GM12878 (cell line): ENCODE data around the gene COL23A1.

ENCODE experiments used
- BCL3 ChIP-seq: IDR thresholded peaks from 2 replicates; pipeline ENCODE4 v1.6.1; 2011; ENCODE audit warnings: borderline replicate concordance, low read depth, mild to moderate bottlenecking, moderate library complexity, low read length; ENCODE audit not compliant: insufficient read depth, poor library complexity, severe bottlenecking
- CTCF ChIP-seq, 3 experiments: IDR thresholded peaks in 2 of 3; conservative IDR thresholded peaks in 1 of 3; 2 replicates each; pipeline ENCODE4 v1.5.1; 2011; ENCODE audit warnings: low read depth in 3 of 3, low read length in 3 of 3, mild to moderate bottlenecking in 3 of 3, control low read depth in 2 of 3, moderate library complexity in 2 of 3, inconsistent platforms in 1 of 3, mixed read lengths in 1 of 3; ENCODE audit not compliant: control insufficient read depth in 2 of 3, insufficient read depth in 1 of 3; ENCODE audit errors: extremely low read depth in 1 of 3
- ETV6 ChIP-seq, 2 experiments: fragments of 450-650 bp in 1 of 2; IDR thresholded peaks in 1 of 2; conservative IDR thresholded peaks in 1 of 2; 2 replicates each; pipeline ENCODE4 v1.6.1; 2014; ENCODE audit warnings: antibody characterized with exemption in 1 of 2, borderline replicate concordance in 1 of 2, low read depth in 1 of 2, mild to moderate bottlenecking in 1 of 2, moderate library complexity in 1 of 2
- EZH2 ChIP-seq: IDR thresholded peaks from 2 replicates; pipeline ENCODE4 v1.6.1; 2012; ENCODE audit warnings: low read depth, mild to moderate bottlenecking, control low read depth, inconsistent platforms, low read length, borderline replicate concordance; ENCODE audit not compliant: control insufficient read depth
- FOXK2 ChIP-seq: fragments of 450-650 bp; IDR thresholded peaks from 2 replicates; pipeline ENCODE4 v1.6.1; 2017; ENCODE audit warnings: mild to moderate bottlenecking, moderate library complexity
- HDAC2 ChIP-seq: fragments of 200-600 bp; sonication (generic); IDR thresholded peaks from 2 replicates; pipeline ENCODE4 v1.6.1; 2017
- KAT2A ChIP-seq: conservative IDR thresholded peaks from 2 replicates; pipeline ENCODE4 v1.6.1; 2011; ENCODE audit warnings: low read depth, low read length; ENCODE audit not compliant: control insufficient read depth
- NR2F1 ChIP-seq: fragments of 450-650 bp; conservative IDR thresholded peaks from 2 replicates; pipeline ENCODE4 v1.6.1; 2017; ENCODE audit warnings: mild to moderate bottlenecking
- PAX5 ChIP-seq: IDR thresholded peaks from 2 replicates; pipeline ENCODE4 v1.6.1; 2011; ENCODE audit warnings: low read depth, low read length, borderline replicate concordance
- POLR2A ChIP-seq: IDR thresholded peaks from 2 replicates; pipeline ENCODE4 v1.6.1; 2011; ENCODE audit warnings: low read depth, mild to moderate bottlenecking, low read length
- RAD21 ChIP-seq: IDR thresholded peaks from 2 replicates; pipeline ENCODE4 v1.6.1; 2011; ENCODE audit warnings: mild to moderate bottlenecking, low read depth, low read length, moderate library complexity; ENCODE audit not compliant: insufficient read depth
- RAD51 ChIP-seq: fragments of 450-650 bp; IDR thresholded peaks from 2 replicates; pipeline ENCODE4 v1.6.1; 2016; ENCODE audit warnings: moderate library complexity, mild to moderate bottlenecking, inconsistent platforms
- RCOR1 ChIP-seq: conservative IDR thresholded peaks from 2 replicates; pipeline ENCODE4 v1.6.1; 2012; ENCODE audit warnings: low read depth, low read length, improper control_type of control experiment

- TF ChIP-seq HDAC2 = no peak
- no peak for TF ChIP-seq KAT2A
- TF ChIP-seq ETV6 (conservative IDR thresholded peaks at IDR 0.05 in 1 of 2, IDR thresholded peaks at IDR 0.05 in 1 of 2; ENCODE audit: borderline replicate concordance in 1 of 2, low read depth in 1 of 2) = no peak
- no peak for TF ChIP-seq FOXK2
- no peak for TF ChIP-seq PAX5
- no peak for TF ChIP-seq RAD51
- no peak for TF ChIP-seq RCOR1
- no peak for TF ChIP-seq RAD21
- TF ChIP-seq BCL3 = no peak
- no peak for TF ChIP-seq NR2F1
- TF ChIP-seq POLR2A = no peak
- no peak for TF ChIP-seq EZH2
- no peak for TF ChIP-seq CTCF (IDR thresholded peaks at IDR 0.05 in 2 of 3, conservative IDR thresholded peaks at IDR 0.05 in 1 of 3; ENCODE audit: control insufficient read depth in 2 of 3, extremely low read depth in 1 of 3, insufficient read depth in 1 of 3, low read depth in 3 of 3, low read length in 3 of 3)
Observed at GRCh38 chr5:178458140-178458539, 132.1 kb downstream of the COL23A1 start.
